Measurements from ENCODE around the gene SLC9A3.

DNA sequence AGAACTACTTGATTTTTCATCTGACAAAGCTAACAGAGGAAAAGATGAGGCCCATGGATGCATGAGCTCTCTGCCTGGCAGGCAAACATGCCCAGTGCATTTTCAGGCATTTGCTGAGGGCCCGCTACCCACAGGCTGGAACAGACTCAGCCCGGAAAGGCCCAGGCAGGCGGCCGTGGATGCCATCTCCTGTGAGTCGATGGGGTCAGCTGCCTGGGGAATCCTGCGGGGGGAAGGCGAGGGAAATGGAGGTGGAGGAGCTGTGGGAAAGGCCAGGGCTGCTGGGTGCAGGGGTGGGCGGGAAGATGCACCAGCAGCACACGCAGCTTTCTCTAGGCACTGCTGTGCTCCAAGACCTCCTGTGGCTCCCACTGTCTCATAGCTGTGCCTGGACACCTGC is 13.7 kb downstream of the SLC9A3 start:
- TF ChIP-seq CTCF (IDR thresholded peaks at IDR 0.05; ENCODE audit: low read depth, low read length) (no peak), EZH2phosphoT487 (IDR thresholded peaks at IDR 0.05; ENCODE audit: low read depth) (no peak)
